Lower leg skin (tissue), 3 donors: ENCODE data around the gene CHAF1B.
"Not testable (repeated sequence)": the region's sequence is repeated elsewhere in the genome, so short reads cannot be mapped to it uniquely, and the experiment has no call there.

Source experiments
- CTCF ChIP-seq, 3 donors: fragments of 450-650 bp; IDR thresholded peaks; one replicate each; pipeline ENCODE4 v1.5.1; 2016; ENCODE audit warnings: antibody characterized with exemption in 3 of 3, mild to moderate bottlenecking in 3 of 3, moderate library complexity in 2 of 3
- POLR2A ChIP-seq, 2 donors: fragments of 450-650 bp; IDR thresholded peaks; one replicate each; pipeline ENCODE4 v1.6.1; 2016 to 2017; ENCODE audit warnings: antibody characterized with exemption in 2 of 2, mild to moderate bottlenecking in 1 of 2, moderate library complexity in 1 of 2

GRCh38 chr21:36391649-36392048 lies 6.5 kb downstream of the CHAF1B start:
- TF ChIP-seq CTCF, POLR2A (IDR thresholded peaks at IDR 0.05): not testable (repeated sequence)
